Transverse colon (tissue), 4 donors: ENCODE data around the gene C10orf105. TPM values are rescaled to one million over a fixed set of nuclear protein-coding genes. Genes with fewer than 3 reads are reported as not detected.

Experiments
- DNase-seq: peaks from one replicate; pipeline ENCODE4 v3.0.0-alpha.2; 2019
- H3K27ac ChIP-seq, 4 donors: fragments of 200-600 bp; sonication (generic); 2 replicates each; pipeline ENCODE4 v1.5.1; 2016 to 2018; ENCODE audit warnings: inconsistent platforms in 4 of 4
- H3K27me3 ChIP-seq: fragments of 200-600 bp; sonication (generic); 2 replicates; pipeline ENCODE4 v1.5.1; 2017; ENCODE audit warnings: inconsistent platforms
- H3K36me3 ChIP-seq, 4 donors: fragments of 200-600 bp; sonication (generic); 2 replicates each; pipeline ENCODE4 v1.5.1; 2017 to 2019; ENCODE audit warnings: inconsistent platforms in 4 of 4
- H3K4me1 ChIP-seq, 4 donors: fragments of 200-600 bp; sonication (generic); 2 replicates each; pipeline ENCODE4 v1.5.1; 2017 to 2020; ENCODE audit warnings: inconsistent platforms in 4 of 4
- H3K4me3 ChIP-seq, 4 donors: fragments of 200-600 bp; sonication (generic); 1 replicate in 1 of 4; 2 replicates in 3 of 4; pipeline versions ENCODE4 v1.5.1 to v1.6.1; 2017 to 2019; ENCODE audit warnings: inconsistent platforms in 4 of 4
- H3K9me3 ChIP-seq, 2 donors: fragments of 200-600 bp; sonication (generic); 2 replicates each; pipeline ENCODE4 v1.5.1; 2017 to 2019; ENCODE audit warnings: inconsistent platforms in 2 of 2
- CTCF ChIP-seq, 5 experiments: fragments of 200-600 bp in 3 of 5; fragments of 450-650 bp in 2 of 5; sonication (generic) in 3 of 5; IDR thresholded peaks; 1 replicate in 2 of 5; 2 replicates in 3 of 5; pipeline ENCODE4 v1.5.1; 2016 to 2017; ENCODE audit warnings: antibody characterized with exemption in 5 of 5, inconsistent platforms in 3 of 5, mild to moderate bottlenecking in 2 of 5, moderate library complexity in 1 of 5
- EP300 ChIP-seq: sonication (generic); formaldehyde crosslinking; IDR thresholded peaks from one replicate; pipeline ENCODE4 v1.6.1; 2017; ENCODE audit warnings: antibody characterized with exemption, low read depth
- POLR2A ChIP-seq: fragments of 450-650 bp; IDR thresholded peaks from one replicate; pipeline ENCODE4 v1.6.1; 2016; ENCODE audit warnings: antibody characterized with exemption, mild to moderate bottlenecking, moderate library complexity
- POLR2AphosphoS5 ChIP-seq, 3 donors: sonication (generic); formaldehyde crosslinking; IDR thresholded peaks; one replicate each; pipeline ENCODE4 v1.6.1; 2016; ENCODE audit warnings: antibody characterized with exemption in 3 of 3
- WGBS, 2 donors: methylation state at CpG; one replicate each; pipeline ENCODE4 v1.1.5; 2018; ENCODE audit warnings: low coverage in 1 of 2; 5-methylcytosine and 5-hydroxymethylcytosine counted together
- in situ Hi-C, 4 donors: fragments of 200-750 bp; cut with MboI; loops; one replicate each; pipeline versions ENCODE4 v1.15.0 to v1.15.1; 2017; ENCODE audit warnings: low sequenced_read_pairs in 3 of 4, low pct_ligation_motif_present in 1 of 4, low pct_unique_long_range_greater_than_20kb in 1 of 4
- intact Hi-C: fragments of 100-400 bp; cut with DNase I; formaldehyde crosslinking; loops from one replicate; pipeline ENCODE4 v1.15.1; 2023; ENCODE audit warnings: low total_unique reads
- total RNA-seq, 4 donors: library from RNA; depleted of rRNA; stranded (reverse); fragments of >200 nt; gene quantifications; one replicate each; pipeline ENCODE4 v1.1.0, GENCODE V29; 2016

C10orf105 gene
- total RNA-seq, 4 donors from 2014 or later = 0.16 TPM; not detected in 3

GRCh38 chr10:71701496-71702132 lies 18.0 kb downstream of the C10orf105 start:
- 81% methylated on average over 11 of the region's 11 CpGs; no CpG with 5 or more reads in 1 of the 2 donors for WGBS, 2 donors
- in situ Hi-C loops (loop anchor here (10.0 to 25.0 kb wide), 4 partner anchors 111 to 387 kb away; partner anchors contain the start of genes SLC29A3 (in 3 of the 4) and CDH23 (in 2 of the 4)), intact Hi-C loops (loop anchor here (10.0 kb wide), 1 partner anchor 307 kb away; the partner anchor contains the start of gene CDH23)
- Histone ChIP-seq H3K27ac (no peak overlapping the region), H3K27me3 (no peaks in the 10 kb centered on the region), H3K36me3 (no peaks in the 10 kb centered on the region), H3K4me1 (peaks cover 0 to 2% (median 0%) of the 10 kb centered on the region in 4 donors), H3K9me3 (no peaks in the 10 kb centered on the region), H3K4me3 (no peak overlapping the region)
- DNase-seq = no peak
- TF ChIP-seq POLR2AphosphoS5 (IDR thresholded peaks at IDR 0.05) = no peak
- TF ChIP-seq CTCF (IDR thresholded peaks at IDR 0.05) = no peak

DNA sequence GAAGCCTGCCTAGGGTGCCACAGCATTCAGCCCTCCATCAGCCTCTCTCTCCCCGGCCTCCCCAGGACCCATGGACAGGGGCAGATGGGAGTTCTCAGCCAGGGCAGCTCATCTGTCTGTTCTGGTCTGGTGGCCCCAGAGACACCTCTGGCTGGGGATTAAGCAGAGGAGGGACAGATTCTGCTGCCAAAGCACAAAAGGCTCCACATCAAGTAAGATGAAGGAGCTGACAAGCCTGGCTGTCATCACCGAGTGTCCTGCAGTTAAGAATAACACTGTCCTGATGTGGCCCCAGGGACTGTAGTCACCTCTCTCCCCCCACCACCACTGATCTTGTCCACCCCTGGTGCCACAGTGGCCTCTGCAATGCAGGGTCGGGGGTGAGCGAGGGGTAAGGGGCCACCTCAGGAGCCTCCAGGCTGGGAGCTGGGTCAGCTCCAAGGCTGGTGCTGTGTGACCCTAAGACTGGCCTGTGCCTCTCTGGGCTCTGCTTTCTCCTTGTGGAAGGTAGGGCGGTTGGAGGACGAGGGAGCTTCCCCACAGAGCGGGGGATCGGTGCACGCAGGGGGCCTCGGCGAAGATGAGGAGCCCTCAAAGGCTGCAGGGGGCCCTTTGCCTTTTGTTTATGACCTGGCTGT lies 18.7 kb downstream of the C10orf105 start:
- TF ChIP-seq POLR2A = no peak
- TF ChIP-seq EP300 = no peak
- no peak for TF ChIP-seq POLR2AphosphoS5 (IDR thresholded peaks at IDR 0.05)
- TF ChIP-seq CTCF (IDR thresholded peaks at IDR 0.05) = no peak
- Histone ChIP-seq H3K27ac (no peak overlapping the region), H3K4me1 (peaks cover 0 to 2% (median 0%) of the 10 kb centered on the region in 4 donors), H3K9me3 (no peaks in the 10 kb centered on the region), H3K36me3 (no peaks in the 10 kb centered on the region), H3K4me3 (no peak overlapping the region), H3K27me3 (no peaks in the 10 kb centered on the region)
- intact Hi-C loops = loop anchor here (10.0 kb wide), 1 partner anchor 306 kb away; the partner anchor contains the start of gene CDH23
- in situ Hi-C loops = loop anchor here (10.0 to 25.0 kb wide), 4 partner anchors 111 to 386 kb away; partner anchors contain the start of genes SLC29A3 (in 3 of the 4) and CDH23 (in 2 of the 4)
- no peak for DNase-seq
- WGBS, 2 donors = 94% methylated on average over 11 of the region's 11 CpGs; no CpG with 5 or more reads in 1 of the 2 donors

DNA sequence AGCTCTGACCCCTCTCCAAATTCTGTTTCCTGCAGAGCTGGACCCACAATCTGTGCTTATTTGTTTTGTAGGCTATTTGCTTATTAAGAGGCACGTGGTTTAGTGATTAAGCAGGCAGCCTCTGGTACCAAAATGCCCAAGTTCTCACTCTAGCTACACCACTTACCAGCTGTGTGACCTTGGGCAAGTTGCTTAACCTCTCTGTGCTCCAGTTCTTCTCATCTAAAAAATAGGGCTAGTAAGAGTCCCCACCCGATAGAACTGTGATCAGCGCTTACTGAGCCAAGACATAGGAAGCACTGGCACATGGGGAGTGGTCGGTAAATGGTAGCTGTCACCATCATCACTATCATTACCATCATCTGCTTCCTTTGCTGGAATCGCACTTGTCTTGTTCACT lies 20.8 kb downstream of the C10orf105 start:
- no peaks in the 10 kb centered on the region for H3K27me3 ChIP-seq
- intact Hi-C loops = loop anchor here (10.0 kb wide), 1 partner anchor 106 kb away; no protein-coding TSS in a partner anchor
- no peaks in the 10 kb centered on the region for H3K36me3 ChIP-seq
- H3K4me1 ChIP-seq = peaks cover 4 to 6% (median 5%) of the 10 kb centered on the region in 4 donors
- 80 to 87% methylated on average over 3 to 5 of the region's 5 CpGs for WGBS, 2 donors
- H3K4me3 ChIP-seq = no peak overlapping the region
- in situ Hi-C loops = no loop called here
- DNase-seq = no peak
- no peaks in the 10 kb centered on the region for H3K9me3 ChIP-seq
- no peak for TF ChIP-seq CTCF (IDR thresholded peaks at IDR 0.05)
- TF ChIP-seq POLR2A = no peak
- no peak for TF ChIP-seq EP300
- TF ChIP-seq POLR2AphosphoS5 (IDR thresholded peaks at IDR 0.05) = no peak
- no peak overlapping the region for H3K27ac ChIP-seq

- Histone ChIP-seq H3K4me1 (peaks cover 4 to 6% (median 5%) of the 10 kb centered on the region in 4 donors), H3K27me3 (no peaks in the 10 kb centered on the region), H3K9me3 (no peaks in the 10 kb centered on the region), H3K4me3 (no peak overlapping the region), H3K27ac (no peak overlapping the region), H3K36me3 (no peaks in the 10 kb centered on the region)
- WGBS, 2 donors = 58 to 71% methylated on average over 3 to 7 of the region's 7 CpGs
- in situ Hi-C loops = no loop called here
- intact Hi-C loops = loop anchor here (10.0 kb wide), 1 partner anchor 107 kb away; no protein-coding TSS in a partner anchor
- DNase-seq = no peak
- TF ChIP-seq CTCF (IDR thresholded peaks at IDR 0.05) = no peak
- TF ChIP-seq POLR2AphosphoS5 (IDR thresholded peaks at IDR 0.05) = no peak
- no peak for TF ChIP-seq POLR2A
- TF ChIP-seq EP300 = no peak
These were observed 21.5 kb downstream of the C10orf105 start for GRCh38 chr10:71697938-71698709.
